Keratinocyte (primary cell): Measurements from ENCODE around the gene RIT2.

ENCODE experiments used
- CTCF ChIP-seq, 3 experiments: IDR thresholded peaks in 1 of 3; conservative IDR thresholded peaks in 1 of 3; optimal IDR thresholded peaks in 1 of 3; 2 replicates in 2 of 3; 3 replicates in 1 of 3; pipeline versions ENCODE3 to v1.5.1; 2011; ENCODE audit warnings: low read length in 3 of 3, mild to moderate bottlenecking in 3 of 3, moderate library complexity in 2 of 3, control low read depth in 1 of 3, inconsistent platforms in 1 of 3; ENCODE audit not compliant: insufficient read depth in 2 of 3; ENCODE audit errors: extremely low read depth in 1 of 3
- EZH2 ChIP-seq: IDR thresholded peaks from one replicate; pipeline ENCODE4 v1.6.1; 2012; ENCODE audit warnings: inconsistent platforms, mild to moderate bottlenecking, low read length, moderate library complexity

- TF ChIP-seq CTCF (optimal IDR thresholded peaks at IDR 0.05 in 1 of 3, IDR thresholded peaks at IDR 0.05 in 1 of 3, conservative IDR thresholded peaks at IDR 0.05 in 1 of 3; ENCODE audit: extremely low read depth in 1 of 3, insufficient read depth in 2 of 3, low read length in 3 of 3) (no peak), EZH2 (no peak)
Observed at GRCh38 chr18:42925036-42925435, 190.4 kb downstream of the RIT2 start.
